GM18909 (cell line): ENCODE data around the gene RTKN.

Source experiments
- ATAC-seq: cut with Tn5 transposase; IDR thresholded peaks from one replicate; pipeline ENCODE4 v1.9.1; 2021; ENCODE audit warnings: mild to moderate bottlenecking; ENCODE audit not compliant: unreplicated experiment, poor library complexity

Gene RTKN

GRCh38 chr2:74385396-74385795 lies 56.3 kb downstream of the RTKN start:
- no peak for ATAC-seq

GRCh38 chr2:74384051-74384450 lies 57.7 kb downstream of the RTKN start:
- ATAC-seq, result no peak

DNA sequence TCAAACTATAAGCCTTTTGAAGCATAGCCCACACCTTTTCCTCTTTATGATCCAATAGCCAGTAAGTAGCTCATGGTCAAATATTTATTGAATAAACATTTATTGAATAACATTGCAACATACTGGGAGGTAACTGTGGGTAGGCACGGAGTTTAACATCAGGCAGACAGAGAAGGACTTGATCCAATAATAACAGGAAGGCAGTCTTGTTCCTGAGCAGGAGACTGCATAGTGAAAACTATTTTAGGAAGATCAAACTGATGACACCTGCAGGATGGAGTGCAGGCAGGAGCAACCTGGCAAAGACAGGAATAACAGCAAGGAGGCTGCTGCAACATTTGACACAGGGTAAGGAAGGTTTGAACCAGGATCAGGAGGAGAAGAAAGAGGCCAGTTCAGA lies 58.5 kb downstream of the RTKN start:
- no peak for ATAC-seq

GRCh38 chr2:74381751-74382150 lies 60.0 kb downstream of the RTKN start:
- ATAC-seq, result no peak

DNA sequence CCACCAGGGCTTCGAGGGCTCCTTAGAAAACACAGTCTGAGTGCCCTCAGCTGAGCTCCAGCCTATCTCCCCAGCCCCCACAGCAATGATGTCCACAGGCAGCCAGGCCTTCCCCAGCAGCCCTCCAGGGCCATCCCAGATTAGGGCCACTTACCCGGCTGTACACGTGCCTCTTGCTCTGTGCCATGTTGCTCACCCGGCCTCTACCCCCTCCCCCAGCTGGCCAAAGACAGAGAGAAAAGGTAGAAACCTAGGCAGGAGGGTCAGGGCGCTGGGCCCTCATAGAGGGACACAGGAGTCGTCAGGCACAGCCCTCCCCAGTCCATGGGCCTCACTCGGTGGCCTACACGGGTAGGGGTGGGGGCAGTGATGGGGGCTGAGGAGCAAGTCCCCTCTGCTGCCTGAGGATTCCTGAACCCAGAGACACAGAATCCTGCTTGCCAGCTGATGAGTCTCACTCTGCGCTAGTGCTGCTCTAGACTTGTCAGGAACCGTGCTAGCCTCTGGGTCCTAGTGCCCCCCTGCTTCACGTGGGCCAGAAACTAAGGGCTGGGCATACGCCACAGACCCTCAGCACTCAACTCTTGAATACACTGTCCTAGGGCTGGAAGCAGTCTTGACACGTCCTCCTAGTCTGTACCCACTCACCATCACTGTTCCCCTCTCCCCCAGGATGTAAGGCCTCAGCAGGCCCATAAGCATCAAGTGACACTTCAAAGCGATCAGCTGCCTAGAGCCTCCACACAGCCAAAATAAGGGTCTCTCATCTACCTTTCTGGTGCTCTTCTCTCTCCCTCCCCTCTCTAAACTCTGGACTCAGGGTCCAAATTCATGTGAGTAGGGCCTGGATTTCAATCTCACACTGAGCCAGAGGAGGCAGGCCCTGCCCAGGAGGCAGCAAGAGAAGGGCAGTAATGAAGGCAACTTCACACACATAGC lies 61.6 kb downstream of the RTKN start, which contains the start of gene DCTN1:
Gene DCTN1, minus strand, starts transcription at position 461 of the 939 bp plus-strand sequence. Its CDS starts 274 bp downstream, at position 187.
- ATAC-seq, result peak; percentile 65

DNA sequence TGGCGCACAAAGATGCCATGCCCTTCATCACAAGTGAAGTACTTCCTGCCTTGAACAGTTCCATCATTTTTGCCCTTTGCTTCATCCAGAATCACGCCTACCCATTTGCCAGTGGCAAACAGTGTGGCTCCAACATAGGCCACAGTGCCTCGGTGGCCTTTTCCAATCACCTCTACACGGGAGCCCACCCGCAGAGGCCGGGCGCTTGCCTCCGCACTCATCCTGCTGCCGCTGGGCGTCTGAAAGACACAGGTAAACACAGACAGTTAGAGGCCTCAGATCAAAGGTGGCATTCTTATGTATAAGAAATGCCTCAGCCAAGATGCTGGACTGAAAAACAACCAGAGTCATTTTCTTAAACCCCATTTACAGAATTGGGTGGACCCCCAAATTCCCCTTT lies 63.7 kb downstream of the RTKN start:
- no peak for ATAC-seq

- no peak for ATAC-seq
Observed at GRCh38 chr2:74375838-74376237, 65.9 kb downstream of the RTKN start.
